HepG2 (cell line): ENCODE data around the gene ACTL7B. TPM values are rescaled to one million over a fixed set of nuclear protein-coding genes. Genes with fewer than 3 reads are reported as not detected.

Experiments used
- CCDC6 ChIP-seq: sonication (generic); formaldehyde crosslinking; IDR thresholded peaks from 2 replicates; pipeline ENCODE4 v1.8.1; 2022; ENCODE audit warnings: mild to moderate bottlenecking, missing genetic modification reagents, moderate library complexity
- ETV5 ChIP-seq: IDR thresholded peaks from 2 replicates; pipeline ENCODE4 v1.6.1; 2018; ENCODE audit warnings: missing biosample characterization, missing genetic modification reagents, inconsistent platforms, borderline replicate concordance
- MATR3 ChIP-seq: sonication (generic); formaldehyde crosslinking; IDR thresholded peaks from 2 replicates; pipeline ENCODE4 v1.4.0; 2020; ENCODE audit warnings: missing genetic modification reagents
- RELA ChIP-seq: sonication (generic); formaldehyde crosslinking; IDR thresholded peaks from 2 replicates; pipeline ENCODE4 v1.4.0; 2020; ENCODE audit warnings: missing genetic modification reagents
- RNF2 ChIP-seq: fragments of 450-650 bp; conservative IDR thresholded peaks from 2 replicates; pipeline ENCODE4 v1.6.1; 2016; ENCODE audit warnings: low read depth
- SATB2 ChIP-seq: sonication (generic); formaldehyde crosslinking; IDR thresholded peaks from 2 replicates; pipeline ENCODE4 v1.5.0; 2020; ENCODE audit warnings: missing genetic modification reagents
- SIN3B ChIP-seq: fragments of 150-350 bp; IDR thresholded peaks from 2 replicates; pipeline ENCODE4 v1.6.1; 2014; ENCODE audit warnings: low read length
- WIZ ChIP-seq: sonication (generic); formaldehyde crosslinking; IDR thresholded peaks from 2 replicates; pipeline ENCODE4 v1.5.1; 2020; ENCODE audit warnings: mild to moderate bottlenecking, missing genetic modification reagents
- ZFX ChIP-seq: sonication (generic); formaldehyde crosslinking; IDR thresholded peaks from 2 replicates; pipeline ENCODE4 v1.4.0; 2020; ENCODE audit warnings: mild to moderate bottlenecking, low read depth, missing genetic modification reagents, moderate library complexity
- ZNF121 ChIP-seq: sonication (generic); formaldehyde crosslinking; IDR thresholded peaks from 2 replicates; pipeline ENCODE4 v1.5.0; 2020; ENCODE audit warnings: mild to moderate bottlenecking, missing genetic modification reagents
- polyA plus RNA-seq, 8 experiments: library from polyadenylated mRNA; depleted of rRNA in 3 of 8; stranded (reverse) in 7 of 8; unstranded in 1 of 8; fragments of >200 nt; fragmentation: Illumina TruSeq in 4 of 8; extraction: Trizol in 4 of 8; gene quantifications; 2 replicates each; pipeline versions ENCODE4 v1.2.1 to v1.2.3, GENCODE V29; 2011 to 2016; ENCODE audit warnings: low read depth in 4 of 8, missing spikeins in 1 of 8, mixed read lengths in 1 of 8; ENCODE audit not compliant: insufficient read depth in 1 of 8
- total RNA-seq, 5 experiments: library from RNA; depleted of rRNA; stranded (reverse); fragments of >200 nt; fragmentation: Illumina TruSeq; extraction: Trizol; gene quantifications; 2 replicates each; pipeline ENCODE4 v1.2.3, GENCODE V29; 2016; ENCODE audit warnings: low read depth in 1 of 5
- TF ChIP-seq, protein P1 (sequence below): sonication (generic); formaldehyde crosslinking; IDR thresholded peaks from 2 replicates; pipeline ENCODE4 v1.5.1; 2020; ENCODE audit warnings: mild to moderate bottlenecking, missing genetic modification reagents, borderline replicate concordance
- TF ChIP-seq, protein P2 (sequence below): sonication (generic); formaldehyde crosslinking; IDR thresholded peaks from 2 replicates; pipeline ENCODE4 v1.4.0; 2020; ENCODE audit warnings: missing genetic modification reagents, borderline replicate concordance
- TF ChIP-seq, protein P3 (sequence below): sonication (generic); formaldehyde crosslinking; IDR thresholded peaks from 2 replicates; pipeline ENCODE4 v1.4.0; 2020; ENCODE audit warnings: missing genetic modification reagents
- TF ChIP-seq, protein P4 (sequence below): sonication (generic); formaldehyde crosslinking; IDR thresholded peaks from 2 replicates; pipeline ENCODE4 v1.9.0; 2021; ENCODE audit warnings: missing genetic modification reagents, mild to moderate bottlenecking, borderline replicate concordance
- TF ChIP-seq, protein P5 (sequence below): sonication (generic); formaldehyde crosslinking; IDR thresholded peaks from 2 replicates; pipeline ENCODE4 v1.5.1; 2020; ENCODE audit warnings: missing genetic modification reagents, mild to moderate bottlenecking, borderline replicate concordance

ACTL7B gene
- total and polyA plus RNA-seq, 2 of the 13 experiments (the other 11 are each of a cell fraction or from before 2014, with no cell fraction given): 0.07 to 0.11 TPM

DNA sequence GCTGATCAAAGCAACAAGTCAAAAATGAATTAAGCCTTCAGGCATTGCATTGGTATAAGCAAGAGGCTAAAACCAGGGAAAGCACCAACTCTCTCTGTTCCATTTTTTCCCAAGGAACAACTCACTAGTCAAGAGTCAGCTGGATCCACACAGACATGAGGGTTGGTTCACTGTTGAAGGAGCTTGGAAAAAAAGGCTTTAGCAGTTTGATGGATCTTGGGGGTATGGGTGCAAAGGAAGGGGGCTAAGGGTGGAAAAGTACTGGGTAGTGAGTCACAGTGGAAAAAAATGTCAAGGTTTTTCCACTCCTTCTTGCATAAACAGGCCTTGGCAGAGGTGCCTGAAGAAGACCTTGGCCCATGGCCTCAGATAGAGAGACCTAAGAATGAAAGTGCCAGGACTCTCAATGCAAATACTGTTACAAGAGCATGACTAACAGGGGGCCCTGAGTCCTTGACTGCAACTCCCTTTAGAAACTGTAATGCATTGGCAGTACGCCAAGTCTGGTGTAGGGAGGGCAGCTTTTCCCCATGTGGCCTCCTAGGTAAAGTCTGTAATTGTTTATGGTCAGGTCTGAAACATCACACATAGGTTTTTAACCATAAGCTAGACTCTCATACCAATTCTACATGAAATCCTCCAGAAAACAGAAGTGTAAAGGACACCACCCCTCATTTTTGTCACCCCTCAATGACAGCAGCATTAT, 30.0 kb upstream of the ACTL7B start (continued):
- TF ChIP-seq, protein P1, sequence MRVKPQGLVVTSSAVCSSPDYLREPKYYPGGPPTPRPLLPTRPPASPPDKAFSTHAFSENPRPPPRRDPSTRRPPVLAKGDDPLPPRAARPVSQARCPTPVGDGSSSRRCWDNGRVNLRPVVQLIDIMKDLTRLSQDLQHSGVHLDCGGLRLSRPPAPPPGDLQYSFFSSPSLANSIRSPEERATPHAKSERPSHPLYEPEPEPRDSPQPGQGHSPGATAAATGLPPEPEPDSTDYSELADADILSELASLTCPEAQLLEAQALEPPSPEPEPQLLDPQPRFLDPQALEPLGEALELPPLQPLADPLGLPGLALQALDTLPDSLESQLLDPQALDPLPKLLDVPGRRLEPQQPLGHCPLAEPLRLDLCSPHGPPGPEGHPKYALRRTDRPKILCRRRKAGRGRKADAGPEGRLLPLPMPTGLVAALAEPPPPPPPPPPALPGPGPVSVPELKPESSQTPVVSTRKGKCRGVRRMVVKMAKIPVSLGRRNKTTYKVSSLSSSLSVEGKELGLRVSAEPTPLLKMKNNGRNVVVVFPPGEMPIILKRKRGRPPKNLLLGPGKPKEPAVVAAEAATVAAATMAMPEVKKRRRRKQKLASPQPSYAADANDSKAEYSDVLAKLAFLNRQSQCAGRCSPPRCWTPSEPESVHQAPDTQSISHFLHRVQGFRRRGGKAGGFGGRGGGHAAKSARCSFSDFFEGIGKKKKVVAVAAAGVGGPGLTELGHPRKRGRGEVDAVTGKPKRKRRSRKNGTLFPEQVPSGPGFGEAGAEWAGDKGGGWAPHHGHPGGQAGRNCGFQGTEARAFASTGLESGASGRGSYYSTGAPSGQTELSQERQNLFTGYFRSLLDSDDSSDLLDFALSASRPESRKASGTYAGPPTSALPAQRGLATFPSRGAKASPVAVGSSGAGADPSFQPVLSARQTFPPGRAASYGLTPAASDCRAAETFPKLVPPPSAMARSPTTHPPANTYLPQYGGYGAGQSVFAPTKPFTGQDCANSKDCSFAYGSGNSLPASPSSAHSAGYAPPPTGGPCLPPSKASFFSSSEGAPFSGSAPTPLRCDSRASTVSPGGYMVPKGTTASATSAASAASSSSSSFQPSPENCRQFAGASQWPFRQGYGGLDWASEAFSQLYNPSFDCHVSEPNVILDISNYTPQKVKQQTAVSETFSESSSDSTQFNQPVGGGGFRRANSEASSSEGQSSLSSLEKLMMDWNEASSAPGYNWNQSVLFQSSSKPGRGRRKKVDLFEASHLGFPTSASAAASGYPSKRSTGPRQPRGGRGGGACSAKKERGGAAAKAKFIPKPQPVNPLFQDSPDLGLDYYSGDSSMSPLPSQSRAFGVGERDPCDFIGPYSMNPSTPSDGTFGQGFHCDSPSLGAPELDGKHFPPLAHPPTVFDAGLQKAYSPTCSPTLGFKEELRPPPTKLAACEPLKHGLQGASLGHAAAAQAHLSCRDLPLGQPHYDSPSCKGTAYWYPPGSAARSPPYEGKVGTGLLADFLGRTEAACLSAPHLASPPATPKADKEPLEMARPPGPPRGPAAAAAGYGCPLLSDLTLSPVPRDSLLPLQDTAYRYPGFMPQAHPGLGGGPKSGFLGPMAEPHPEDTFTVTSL (CRISPR knock-in tag): peak; percentile 96; the same call in 1 of the 2 replicates
- TF ChIP-seq ZNF121 (CRISPR knock-in tag) (peak; percentile 68), CCDC6 (peak; percentile 83; the same call in 1 of the 2 replicates), SIN3B (no peak), WIZ (CRISPR knock-in tag) (no peak), ETV5 (peak; percentile 84), SATB2 (no peak), RNF2 (no peak), RELA (no peak), MATR3 (CRISPR knock-in tag) (no peak), ZFX (CRISPR knock-in tag) (peak; percentile 62)
- TF ChIP-seq, protein P2, sequence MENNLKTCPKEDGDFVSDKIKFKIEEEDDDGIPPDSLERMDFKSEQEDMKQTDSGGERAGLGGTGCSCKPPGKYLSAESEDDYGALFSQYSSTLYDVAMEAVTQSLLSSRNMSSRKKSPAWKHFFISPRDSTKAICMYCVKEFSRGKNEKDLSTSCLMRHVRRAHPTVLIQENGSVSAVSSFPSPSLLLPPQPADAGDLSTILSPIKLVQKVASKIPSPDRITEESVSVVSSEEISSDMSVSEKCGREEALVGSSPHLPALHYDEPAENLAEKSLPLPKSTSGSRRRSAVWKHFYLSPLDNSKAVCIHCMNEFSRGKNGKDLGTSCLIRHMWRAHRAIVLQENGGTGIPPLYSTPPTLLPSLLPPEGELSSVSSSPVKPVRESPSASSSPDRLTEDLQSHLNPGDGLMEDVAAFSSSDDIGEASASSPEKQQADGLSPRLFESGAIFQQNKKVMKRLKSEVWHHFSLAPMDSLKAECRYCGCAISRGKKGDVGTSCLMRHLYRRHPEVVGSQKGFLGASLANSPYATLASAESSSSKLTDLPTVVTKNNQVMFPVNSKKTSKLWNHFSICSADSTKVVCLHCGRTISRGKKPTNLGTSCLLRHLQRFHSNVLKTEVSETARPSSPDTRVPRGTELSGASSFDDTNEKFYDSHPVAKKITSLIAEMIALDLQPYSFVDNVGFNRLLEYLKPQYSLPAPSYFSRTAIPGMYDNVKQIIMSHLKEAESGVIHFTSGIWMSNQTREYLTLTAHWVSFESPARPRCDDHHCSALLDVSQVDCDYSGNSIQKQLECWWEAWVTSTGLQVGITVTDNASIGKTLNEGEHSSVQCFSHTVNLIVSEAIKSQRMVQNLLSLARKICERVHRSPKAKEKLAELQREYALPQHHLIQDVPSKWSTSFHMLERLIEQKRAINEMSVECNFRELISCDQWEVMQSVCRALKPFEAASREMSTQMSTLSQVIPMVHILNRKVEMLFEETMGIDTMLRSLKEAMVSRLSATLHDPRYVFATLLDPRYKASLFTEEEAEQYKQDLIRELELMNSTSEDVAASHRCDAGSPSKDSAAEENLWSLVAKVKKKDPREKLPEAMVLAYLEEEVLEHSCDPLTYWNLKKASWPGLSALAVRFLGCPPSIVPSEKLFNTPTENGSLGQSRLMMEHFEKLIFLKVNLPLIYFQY (CRISPR knock-in tag): peak; percentile 62; the same call in 1 of the 2 replicates
- TF ChIP-seq, protein P3, sequence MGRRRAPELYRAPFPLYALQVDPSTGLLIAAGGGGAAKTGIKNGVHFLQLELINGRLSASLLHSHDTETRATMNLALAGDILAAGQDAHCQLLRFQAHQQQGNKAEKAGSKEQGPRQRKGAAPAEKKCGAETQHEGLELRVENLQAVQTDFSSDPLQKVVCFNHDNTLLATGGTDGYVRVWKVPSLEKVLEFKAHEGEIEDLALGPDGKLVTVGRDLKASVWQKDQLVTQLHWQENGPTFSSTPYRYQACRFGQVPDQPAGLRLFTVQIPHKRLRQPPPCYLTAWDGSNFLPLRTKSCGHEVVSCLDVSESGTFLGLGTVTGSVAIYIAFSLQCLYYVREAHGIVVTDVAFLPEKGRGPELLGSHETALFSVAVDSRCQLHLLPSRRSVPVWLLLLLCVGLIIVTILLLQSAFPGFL (CRISPR knock-in tag): no peak
- TF ChIP-seq, protein P4, sequence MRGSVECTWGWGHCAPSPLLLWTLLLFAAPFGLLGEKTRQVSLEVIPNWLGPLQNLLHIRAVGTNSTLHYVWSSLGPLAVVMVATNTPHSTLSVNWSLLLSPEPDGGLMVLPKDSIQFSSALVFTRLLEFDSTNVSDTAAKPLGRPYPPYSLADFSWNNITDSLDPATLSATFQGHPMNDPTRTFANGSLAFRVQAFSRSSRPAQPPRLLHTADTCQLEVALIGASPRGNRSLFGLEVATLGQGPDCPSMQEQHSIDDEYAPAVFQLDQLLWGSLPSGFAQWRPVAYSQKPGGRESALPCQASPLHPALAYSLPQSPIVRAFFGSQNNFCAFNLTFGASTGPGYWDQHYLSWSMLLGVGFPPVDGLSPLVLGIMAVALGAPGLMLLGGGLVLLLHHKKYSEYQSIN (CRISPR knock-in tag): no peak
- TF ChIP-seq, protein P5, sequence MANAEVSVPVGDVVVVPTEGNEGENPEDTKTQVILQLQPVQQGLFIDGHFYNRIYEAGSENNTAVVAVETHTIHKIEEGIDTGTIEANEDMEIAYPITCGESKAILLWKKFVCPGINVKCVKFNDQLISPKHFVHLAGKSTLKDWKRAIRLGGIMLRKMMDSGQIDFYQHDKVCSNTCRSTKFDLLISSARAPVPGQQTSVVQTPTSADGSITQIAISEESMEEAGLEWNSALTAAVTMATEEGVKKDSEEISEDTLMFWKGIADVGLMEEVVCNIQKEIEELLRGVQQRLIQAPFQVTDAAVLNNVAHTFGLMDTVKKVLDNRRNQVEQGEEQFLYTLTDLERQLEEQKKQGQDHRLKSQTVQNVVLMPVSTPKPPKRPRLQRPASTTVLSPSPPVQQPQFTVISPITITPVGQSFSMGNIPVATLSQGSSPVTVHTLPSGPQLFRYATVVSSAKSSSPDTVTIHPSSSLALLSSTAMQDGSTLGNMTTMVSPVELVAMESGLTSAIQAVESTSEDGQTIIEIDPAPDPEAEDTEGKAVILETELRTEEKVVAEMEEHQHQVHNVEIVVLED (CRISPR knock-in tag): peak; percentile 54; the same call in 1 of the 2 replicates
